PC-3 (cell line): ENCODE results near the gene FAM187B. TPM values are rescaled to one million over a fixed set of nuclear protein-coding genes. Genes with fewer than 3 reads are reported as not detected.

Source experiments
- ATAC-seq: fragments of 200-7000 bp; cut with Tn5 transposase; 2 replicates; pipeline ENCODE4 v1.9.1; 2020; ENCODE audit warnings: mild to moderate bottlenecking, moderate library complexity
- BruUV-seq: library from RNA; stranded (reverse); fragments of 400-500 nt; replicated peaks from 2 replicates; lab custom pipeline; 2021; lab: Mats Ljungman, UMichigan
- CTCF ChIA-PET: fragments of 300-600 bp; sonication (Branson Sonifier 250); formaldehyde crosslinking; loops from one replicate; lab custom pipeline; 2022; ENCODE audit warnings: antibody characterized with exemption; lab: Charles Lee
- POLR2A ChIA-PET: fragments of 300-600 bp; sonication (Branson Sonifier 250); formaldehyde crosslinking; loops from one replicate; lab custom pipeline; 2022; ENCODE audit warnings: antibody characterized with exemption; ENCODE audit not compliant: unreplicated experiment; lab: Charles Lee
- DNase-seq: peaks from one replicate; pipeline ENCODE4 v3.0.0-alpha.2; 2015
- H2AFZ ChIP-seq: fragments of 300-600 bp; sonication (generic); 2 replicates; pipeline ENCODE4 v1.6.0; 2016; ENCODE audit warnings: antibody characterized with exemption, low read length
- H3F3A ChIP-seq: fragments of 300-600 bp; sonication (generic); one replicate; pipeline ENCODE4 v1.6.0; 2017; ENCODE audit warnings: antibody characterized with exemption, low read length, control low read depth, mild to moderate bottlenecking; ENCODE audit not compliant: unreplicated experiment
- H3K27ac ChIP-seq: fragments of 300-600 bp; sonication (generic); 2 replicates; pipeline ENCODE4 v1.5.1; 2016; ENCODE audit warnings: mild to moderate bottlenecking, low read length
- H3K27me3 ChIP-seq: fragments of 300-600 bp; sonication (generic); 2 replicates; pipeline ENCODE4 v1.6.1; 2016; ENCODE audit warnings: low read length, mixed read lengths
- H3K36me3 ChIP-seq: fragments of 300-600 bp; sonication (generic); 2 replicates; pipeline ENCODE4 v1.6.1; 2016; ENCODE audit warnings: low read depth, mixed run types, low read length, mixed read lengths
- H3K4me1 ChIP-seq: fragments of 300-600 bp; sonication (generic); 2 replicates; pipeline ENCODE4 v1.5.1; 2016; ENCODE audit warnings: low read length; ENCODE audit not compliant: insufficient read depth
- H3K4me2 ChIP-seq: fragments of 300-600 bp; sonication (generic); 2 replicates; pipeline ENCODE4 v1.6.0; 2016; ENCODE audit warnings: low read length
- H3K4me3 ChIP-seq: fragments of 300-600 bp; sonication (generic); 2 replicates; pipeline ENCODE4 v1.5.1; 2016; ENCODE audit warnings: mild to moderate bottlenecking, low read length, mixed read lengths
- H3K79me2 ChIP-seq: fragments of 300-600 bp; sonication (generic); 2 replicates; pipeline ENCODE4 v1.6.1; 2017; ENCODE audit warnings: low read length, mixed read lengths
- H3K9ac ChIP-seq: fragments of 300-600 bp; sonication (generic); 2 replicates; pipeline ENCODE4 v1.6.0; 2016; ENCODE audit warnings: mild to moderate bottlenecking, low read length
- H3K9me2 ChIP-seq: fragments of 300-600 bp; sonication (generic); replicated peaks from 2 replicates; pipeline ENCODE4 v1.6.1; 2016; ENCODE audit warnings: mixed run types, low read length, mixed read lengths
- H3K9me3 ChIP-seq: fragments of 300-600 bp; sonication (generic); 2 replicates; pipeline ENCODE4 v1.6.1; 2016; ENCODE audit warnings: low read length, mixed read lengths
- H4K20me1 ChIP-seq: fragments of 300-600 bp; sonication (generic); 2 replicates; pipeline ENCODE4 v1.6.1; 2016; ENCODE audit warnings: low read length, mixed read lengths
- EZH2 ChIP-seq: fragments of 300-600 bp; sonication (generic); IDR thresholded peaks from one replicate; pipeline ENCODE4 v1.6.1; 2017; ENCODE audit warnings: antibody characterized with exemption, mild to moderate bottlenecking, low read length; ENCODE audit not compliant: unreplicated experiment
- EZH2phosphoT487 ChIP-seq: fragments of 300-600 bp; sonication (generic); IDR thresholded peaks from 2 replicates; pipeline ENCODE4 v1.6.1; 2018; ENCODE audit warnings: mild to moderate bottlenecking, antibody characterized with exemption, low read length, borderline replicate concordance
- intact Hi-C: fragments of 100-400 bp; cut with micrococcal nuclease; formaldehyde crosslinking; loops from 2 replicates; pipeline ENCODE4 v1.9.0; 2023
- total RNA-seq: library from RNA; depleted of rRNA; stranded (reverse); fragments of >200 nt; gene quantifications from 2 replicates; pipeline ENCODE4 v1.2.3, GENCODE V29; 2014
- TF ChIP-seq, protein P1 (sequence below): fragments of 300-600 bp; sonication (generic); conservative IDR thresholded peaks from 2 replicates; pipeline ENCODE4 v1.5.1; 2017; ENCODE audit warnings: antibody characterized with exemption, low read depth, mild to moderate bottlenecking, low read length

FAM187B gene
- total RNA-seq, 1 experiment from 2014 or later = not detected

DNA sequence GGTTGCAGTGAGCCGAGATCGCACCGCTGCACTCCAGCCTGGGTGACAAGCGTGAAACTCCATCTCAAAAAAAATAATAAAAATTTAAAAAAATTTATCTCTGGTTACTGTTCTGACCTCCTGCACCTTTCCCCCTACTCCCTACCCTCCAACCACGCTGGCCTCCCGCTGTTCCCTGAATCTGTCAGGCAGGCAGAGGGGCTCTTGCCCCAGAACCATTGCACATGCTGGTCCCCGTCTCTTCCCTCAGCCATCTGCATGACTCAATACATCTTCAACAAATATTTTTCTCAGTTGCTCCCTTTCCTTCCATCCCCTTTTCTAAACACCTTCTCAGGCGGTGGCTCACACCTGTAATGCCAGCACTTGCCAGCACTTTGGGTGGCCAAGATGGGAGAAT lies 1.1 kb upstream of the FAM187B start:
- H3K4me1 ChIP-seq = no peaks in the 10 kb centered on the region
- ATAC-seq = no peak

DNA sequence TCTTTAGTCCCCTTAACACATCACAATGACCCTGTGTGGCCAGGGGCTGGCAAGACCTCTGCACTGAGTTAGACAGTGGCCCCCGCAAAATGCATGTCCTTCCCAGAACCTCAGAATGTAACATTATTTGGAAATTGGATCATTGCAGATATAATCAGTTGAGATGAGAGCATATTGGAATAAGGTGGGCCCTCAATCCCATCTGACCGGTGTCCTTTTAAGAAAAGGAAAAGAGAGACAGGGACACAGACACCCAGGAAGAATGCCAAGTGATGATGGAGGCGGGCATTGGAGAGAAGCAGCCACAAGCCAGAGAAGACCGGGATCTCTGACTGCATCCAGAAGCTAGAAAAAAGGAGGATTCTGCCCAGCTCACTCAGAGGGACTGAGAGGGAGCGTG lies 1.8 kb downstream of the FAM187B start:
- no peak overlapping the region for H2AFZ ChIP-seq
- DNase-seq = no peak
- CTCF ChIA-PET = no interaction called here
- no peak overlapping the region for H3K4me2 ChIP-seq
- TF ChIP-seq, protein P1, sequence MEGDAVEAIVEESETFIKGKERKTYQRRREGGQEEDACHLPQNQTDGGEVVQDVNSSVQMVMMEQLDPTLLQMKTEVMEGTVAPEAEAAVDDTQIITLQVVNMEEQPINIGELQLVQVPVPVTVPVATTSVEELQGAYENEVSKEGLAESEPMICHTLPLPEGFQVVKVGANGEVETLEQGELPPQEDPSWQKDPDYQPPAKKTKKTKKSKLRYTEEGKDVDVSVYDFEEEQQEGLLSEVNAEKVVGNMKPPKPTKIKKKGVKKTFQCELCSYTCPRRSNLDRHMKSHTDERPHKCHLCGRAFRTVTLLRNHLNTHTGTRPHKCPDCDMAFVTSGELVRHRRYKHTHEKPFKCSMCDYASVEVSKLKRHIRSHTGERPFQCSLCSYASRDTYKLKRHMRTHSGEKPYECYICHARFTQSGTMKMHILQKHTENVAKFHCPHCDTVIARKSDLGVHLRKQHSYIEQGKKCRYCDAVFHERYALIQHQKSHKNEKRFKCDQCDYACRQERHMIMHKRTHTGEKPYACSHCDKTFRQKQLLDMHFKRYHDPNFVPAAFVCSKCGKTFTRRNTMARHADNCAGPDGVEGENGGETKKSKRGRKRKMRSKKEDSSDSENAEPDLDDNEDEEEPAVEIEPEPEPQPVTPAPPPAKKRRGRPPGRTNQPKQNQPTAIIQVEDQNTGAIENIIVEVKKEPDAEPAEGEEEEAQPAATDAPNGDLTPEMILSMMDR = no peak
- TF ChIP-seq EZH2 (no peak), EZH2phosphoT487 (no peak)
- H3K9ac ChIP-seq = no peak overlapping the region
- BruUV-seq = no TSS peak
- no peak overlapping the region for H3K4me3 ChIP-seq
- no peaks in the 10 kb centered on the region for H4K20me1 ChIP-seq
- H3K9me2 ChIP-seq = no peaks in the 10 kb centered on the region
- H3K36me3 ChIP-seq = no peaks in the 10 kb centered on the region
- ATAC-seq = no peak
- no peaks in the 10 kb centered on the region for H3K9me3 ChIP-seq
- no peaks in the 10 kb centered on the region for H3K4me1 ChIP-seq
- no peaks in the 10 kb centered on the region for H3K27me3 ChIP-seq
- POLR2A ChIA-PET = no interaction called here
- H3K27ac ChIP-seq = no peak overlapping the region
- H3F3A ChIP-seq = no peaks in the 10 kb centered on the region
- intact Hi-C loops = no loop called here
- H3K79me2 ChIP-seq = no peaks in the 10 kb centered on the region

More for the DNA sequence above, 1.1 kb upstream of the FAM187B start:
- ChIA-PET CTCF (no interaction called here), POLR2A (no interaction called here)
- Histone ChIP-seq H3F3A (no peaks in the 10 kb centered on the region), H3K79me2 (no peaks in the 10 kb centered on the region), H3K27ac (no peak overlapping the region), H3K9me2 (no peaks in the 10 kb centered on the region), H3K4me3 (no peak overlapping the region), H3K9ac (no peak overlapping the region), H3K9me3 (no peaks in the 10 kb centered on the region), H4K20me1 (no peaks in the 10 kb centered on the region), H2AFZ (no peak overlapping the region), H3K4me2 (no peak overlapping the region), H3K36me3 (no peaks in the 10 kb centered on the region), H3K27me3 (no peaks in the 10 kb centered on the region)
- no TSS peak for BruUV-seq
- intact Hi-C loops = no loop called here
- DNase-seq = no peak
- TF ChIP-seq, protein P1 = no peak

DNA sequence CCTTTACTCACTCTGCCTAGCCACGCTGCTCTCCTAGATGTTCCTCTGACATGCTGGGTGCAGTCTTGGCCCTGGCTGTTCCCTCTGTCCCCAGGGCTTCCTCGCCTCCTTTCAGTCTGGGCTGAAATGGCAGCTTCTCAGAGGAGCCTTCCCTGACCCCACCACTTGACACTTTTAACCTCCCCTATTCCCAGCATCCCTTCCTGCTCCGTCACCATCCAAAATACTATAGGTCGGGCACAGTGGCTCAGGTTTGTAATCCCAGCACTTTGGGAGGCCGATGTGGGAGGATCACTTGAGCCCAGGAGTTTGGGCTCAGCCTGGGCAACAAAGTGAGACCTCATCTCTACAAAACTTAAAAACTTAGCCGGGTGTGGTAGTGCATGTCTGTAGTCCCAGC lies 2.6 kb downstream of the FAM187B start:
- H3K4me3 ChIP-seq = no peak overlapping the region
- H3K27ac ChIP-seq = no peak overlapping the region
- no peak overlapping the region for H3K9ac ChIP-seq
- no peak for ATAC-seq
- no peaks in the 10 kb centered on the region for H3K9me3 ChIP-seq
- intact Hi-C loops = no loop called here
- TF ChIP-seq, protein P1 = no peak
- TF ChIP-seq EZH2 = no peak
- no peak for TF ChIP-seq EZH2phosphoT487
- no peaks in the 10 kb centered on the region for H4K20me1 ChIP-seq
- no peaks in the 10 kb centered on the region for H3K36me3 ChIP-seq
- H3K9me2 ChIP-seq = no peaks in the 10 kb centered on the region
- no peaks in the 10 kb centered on the region for H3K79me2 ChIP-seq
- CTCF ChIA-PET = no interaction called here
- H3K4me1 ChIP-seq = no peaks in the 10 kb centered on the region
- H3F3A ChIP-seq = no peaks in the 10 kb centered on the region
- POLR2A ChIA-PET = no interaction called here
- no peak overlapping the region for H3K4me2 ChIP-seq
- H3K27me3 ChIP-seq = no peaks in the 10 kb centered on the region
- no peak for DNase-seq
- no peak overlapping the region for H2AFZ ChIP-seq
- no TSS peak for BruUV-seq
